GM19238 (cell line): ENCODE results near the gene TOX4.

Experiments
- DNase-seq: peaks from one replicate; pipeline ENCODE4 v3.0.0; 2011; ENCODE audit warnings: low spot score; ENCODE audit not compliant: insufficient read length

Gene TOX4

DNA sequence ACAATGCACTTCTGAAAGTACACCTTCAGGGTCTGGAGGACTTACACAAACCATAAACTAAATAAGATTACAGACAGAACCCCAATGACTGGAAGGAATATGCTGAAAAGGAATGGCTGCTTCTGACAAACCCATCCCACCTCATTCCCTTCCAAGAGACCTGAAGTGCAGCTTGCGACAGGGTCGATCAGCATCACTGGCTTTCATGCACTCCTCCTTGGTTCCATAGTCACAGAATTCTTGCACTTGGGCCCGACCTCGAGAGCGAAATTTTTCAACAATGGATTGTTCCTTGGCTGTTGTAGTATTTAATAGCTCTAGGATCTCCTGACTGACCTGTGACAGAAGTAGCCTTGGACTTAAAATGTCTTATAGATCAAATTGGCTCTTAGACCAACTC is 24.6 kb downstream of the TOX4 start:
- no peak for DNase-seq

DNA sequence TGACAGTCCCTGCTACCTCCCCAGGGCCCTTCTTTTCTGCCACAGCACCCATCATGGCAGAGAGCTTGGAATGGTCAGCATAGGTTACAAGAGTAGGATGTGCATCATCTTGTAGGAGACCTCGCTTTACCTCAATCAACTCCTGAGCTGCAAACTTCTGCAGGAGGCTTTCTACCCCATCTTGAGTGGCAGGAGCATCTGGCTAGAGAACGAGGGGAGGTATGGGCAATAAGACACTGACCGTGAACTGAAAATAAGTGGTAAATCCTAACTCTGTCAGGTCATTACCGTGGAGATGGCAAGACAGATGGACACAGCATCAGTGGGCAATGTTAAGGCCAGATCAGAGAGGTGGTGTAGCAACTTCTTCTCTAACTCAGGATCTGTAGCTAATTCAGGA is 26.4 kb downstream of the TOX4 start:
- no peak for DNase-seq

DNA sequence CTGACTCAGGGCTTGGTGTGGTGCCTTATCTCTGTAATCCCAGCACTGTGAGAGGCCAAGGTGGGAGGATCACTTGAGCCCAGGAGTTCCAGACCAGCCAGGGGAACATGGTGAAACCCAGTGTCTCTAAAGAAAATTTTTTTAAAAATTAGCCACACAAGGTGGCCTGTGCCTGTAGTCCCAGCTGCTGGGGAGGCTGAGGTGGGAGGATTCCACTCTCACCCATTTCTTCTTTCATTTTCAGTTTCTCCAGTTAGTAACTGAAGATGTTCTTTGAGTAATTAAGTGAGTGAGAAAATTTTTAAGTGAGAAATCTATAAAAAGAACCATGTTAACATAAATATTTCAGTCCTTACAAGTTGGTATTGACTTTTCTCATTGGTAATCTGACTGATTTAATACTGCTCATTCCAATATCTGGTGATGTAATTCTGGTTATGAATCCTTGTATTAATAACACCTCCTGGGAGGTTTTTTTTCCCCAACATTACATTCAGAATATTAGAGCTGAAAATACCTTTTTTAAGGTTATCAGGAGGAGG is 28.1 kb downstream of the TOX4 start:
- DNase-seq: no peak

DNA sequence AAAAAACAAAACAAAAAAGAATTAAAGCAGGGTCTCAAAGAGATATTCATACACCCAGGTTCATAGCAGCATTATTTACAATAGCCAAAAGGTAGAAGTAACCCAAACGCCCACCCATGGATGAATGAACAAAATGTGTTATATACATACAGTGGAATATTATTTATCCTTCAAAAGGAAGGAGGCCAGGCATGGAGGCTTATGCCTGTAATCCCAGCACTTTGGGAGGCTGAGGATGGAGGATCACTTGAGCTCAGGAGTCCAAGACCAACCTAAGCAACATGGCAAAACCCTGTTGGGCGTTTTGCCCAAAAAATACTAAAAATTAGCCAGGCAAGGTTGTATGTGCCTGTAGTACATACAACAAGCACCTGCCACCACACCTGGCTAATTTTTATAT is 29.6 kb downstream of the TOX4 start:
- no peak for DNase-seq

DNA sequence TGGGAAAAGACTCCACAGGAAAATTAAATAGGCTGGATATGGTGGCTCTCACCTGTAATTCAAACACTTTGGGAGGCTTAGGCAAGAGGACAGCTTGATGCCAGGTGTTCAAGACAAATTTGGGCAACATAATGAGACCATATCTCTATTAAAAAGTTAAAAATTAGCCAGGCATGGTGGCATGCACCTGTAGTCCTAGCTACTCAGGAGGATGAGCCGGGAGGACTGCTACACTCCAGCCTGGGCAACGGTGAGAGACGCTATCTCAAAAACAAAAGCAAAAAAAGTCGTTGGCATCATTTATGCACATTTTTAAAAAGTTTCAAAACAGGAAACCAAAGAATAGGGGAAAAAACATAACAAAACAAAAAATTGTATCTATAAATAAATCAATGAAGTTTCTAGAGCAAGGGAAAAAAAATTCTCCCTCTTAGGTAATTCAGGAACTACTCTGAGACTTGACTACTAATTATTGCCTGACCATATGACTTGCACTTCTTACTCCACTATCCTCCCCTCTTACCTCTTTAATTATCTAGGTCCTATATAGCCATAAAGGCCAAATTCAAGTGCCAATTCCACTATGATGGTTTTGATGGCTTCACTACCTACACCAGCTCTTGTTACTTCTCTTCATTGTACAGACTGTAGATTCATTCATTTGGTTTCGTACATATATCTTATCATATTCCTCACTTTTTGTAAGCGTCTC is 32.6 kb downstream of the TOX4 start:
- DNase-seq: no peak

DNA sequence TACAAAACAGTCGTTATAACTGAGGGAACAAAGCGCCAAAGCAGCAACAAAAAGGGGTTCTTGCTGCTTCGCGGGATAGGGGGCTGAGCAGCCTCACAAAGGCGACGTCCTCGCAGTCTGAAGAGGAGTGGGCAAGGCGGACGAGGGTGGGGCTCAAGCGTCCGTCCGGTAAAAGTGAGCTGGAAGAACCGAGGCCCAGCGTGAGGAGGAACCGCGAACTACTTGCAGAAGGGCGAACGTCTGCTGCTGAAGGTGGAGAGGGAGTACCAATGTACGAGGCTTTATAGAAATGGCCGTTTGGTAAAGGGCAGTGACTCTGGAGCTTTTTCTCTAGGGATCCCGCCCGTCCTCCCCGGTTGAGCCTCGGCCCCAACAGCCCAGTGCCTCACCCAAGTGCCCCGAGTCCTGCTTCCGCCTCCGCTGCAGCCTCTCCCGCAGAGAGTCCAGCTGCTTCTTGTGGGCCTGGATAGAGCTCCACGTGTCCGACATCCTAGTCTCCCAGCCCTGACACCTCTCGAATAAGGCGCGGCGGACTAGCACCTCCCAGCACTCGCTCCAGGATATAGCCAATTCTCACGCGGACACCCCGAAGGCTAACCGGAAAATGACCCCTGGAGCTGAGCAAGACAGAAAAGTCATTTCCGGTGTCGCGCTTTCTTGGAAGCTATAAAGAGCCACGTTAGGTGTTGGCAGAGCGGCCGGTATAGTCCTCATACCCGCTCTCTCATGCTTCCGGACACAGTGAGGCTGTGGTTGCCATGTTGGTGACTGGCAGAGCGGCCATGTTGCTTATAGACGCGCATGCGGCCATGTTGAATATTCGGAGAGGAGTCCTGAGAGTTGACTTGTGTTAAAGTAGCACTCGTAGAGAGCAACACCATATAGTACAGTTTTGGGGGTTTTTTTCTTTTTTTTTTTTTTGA is 34.0 kb downstream of the TOX4 start, which contains the start of gene METTL3:
Gene METTL3, minus strand, starts transcription at position 606 of the 923 bp plus-strand sequence. Its CDS starts 117 bp downstream, at position 489.
- DNase-seq: peak; percentile 85

DNA sequence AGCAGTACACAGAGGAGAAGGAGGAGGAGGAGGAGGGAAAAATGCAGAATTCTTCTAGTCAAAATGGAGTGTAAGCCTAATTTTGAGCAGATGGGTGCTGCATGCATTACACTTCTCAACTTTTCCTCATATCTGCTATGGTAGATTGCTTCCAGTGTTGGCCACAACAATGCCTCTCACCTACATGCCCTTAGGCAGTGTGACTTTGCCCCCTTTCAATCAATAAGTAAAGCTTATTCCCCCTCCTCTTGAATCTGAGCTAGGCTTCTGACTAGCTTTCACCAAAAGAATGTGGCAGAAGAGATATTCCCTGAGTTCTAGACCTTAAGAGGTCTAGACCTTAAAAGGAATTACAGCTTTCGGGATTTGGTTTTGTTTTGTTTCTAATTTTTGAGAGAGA is 37.3 kb downstream of the TOX4 start:
- DNase-seq: no peak

DNA sequence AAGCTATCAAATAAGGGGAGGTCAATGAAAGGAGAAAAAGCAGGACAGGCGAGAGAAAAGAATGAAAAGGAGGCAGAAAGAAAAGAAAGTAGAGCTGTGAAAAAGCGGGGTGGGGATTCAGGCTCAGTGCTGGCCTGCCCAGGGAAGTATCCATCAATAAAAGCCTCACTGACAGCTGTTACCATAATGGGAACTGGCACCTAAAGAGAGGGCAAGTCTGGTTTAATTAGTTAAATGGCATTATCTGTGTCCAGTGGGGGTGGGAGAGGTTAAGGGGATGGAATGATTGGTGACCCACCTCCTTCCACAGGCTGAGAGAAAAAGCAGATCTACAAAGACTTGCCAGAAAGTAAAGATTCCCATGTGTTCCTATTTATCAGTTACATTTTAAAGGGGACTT is 41.7 kb downstream of the TOX4 start:
- DNase-seq: no peak

DNA sequence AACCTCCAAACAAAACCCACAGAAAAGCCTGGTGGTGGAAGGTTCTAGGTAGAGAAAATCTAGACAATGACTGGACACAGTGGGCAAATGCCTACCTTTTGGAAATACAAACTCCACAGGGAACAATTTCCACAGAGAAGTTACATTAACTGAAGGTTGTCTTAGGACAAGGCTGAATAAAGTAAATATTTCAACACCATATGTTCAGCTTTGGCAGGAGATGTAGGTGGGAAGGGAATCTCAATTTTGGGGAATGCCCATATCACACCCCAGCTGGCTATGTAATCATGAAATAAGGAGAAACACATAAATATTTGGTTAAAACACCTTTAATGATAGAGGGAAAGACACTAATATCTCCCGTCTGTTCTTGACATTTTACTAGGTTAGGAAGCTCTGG is 43.8 kb downstream of the TOX4 start:
- no peak for DNase-seq

DNA sequence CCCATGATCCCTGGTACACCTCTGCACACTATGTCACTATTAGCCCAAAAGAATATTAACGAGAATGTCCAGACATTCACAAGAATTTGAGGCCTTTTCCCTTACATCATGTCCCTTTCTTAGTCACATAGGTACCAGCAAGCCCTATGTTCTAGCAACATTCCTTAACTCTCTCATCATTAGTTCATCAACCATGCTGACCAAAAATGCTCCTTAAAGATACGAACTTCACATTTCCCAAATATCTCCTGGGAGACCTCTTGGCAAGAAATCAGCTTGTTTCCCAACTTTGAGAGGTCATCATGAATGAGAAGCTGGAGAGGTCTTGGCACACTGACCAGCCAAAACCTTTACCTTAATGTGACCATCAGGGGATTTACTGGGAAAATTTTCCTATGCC is 44.5 kb downstream of the TOX4 start:
- DNase-seq: no peak

DNA sequence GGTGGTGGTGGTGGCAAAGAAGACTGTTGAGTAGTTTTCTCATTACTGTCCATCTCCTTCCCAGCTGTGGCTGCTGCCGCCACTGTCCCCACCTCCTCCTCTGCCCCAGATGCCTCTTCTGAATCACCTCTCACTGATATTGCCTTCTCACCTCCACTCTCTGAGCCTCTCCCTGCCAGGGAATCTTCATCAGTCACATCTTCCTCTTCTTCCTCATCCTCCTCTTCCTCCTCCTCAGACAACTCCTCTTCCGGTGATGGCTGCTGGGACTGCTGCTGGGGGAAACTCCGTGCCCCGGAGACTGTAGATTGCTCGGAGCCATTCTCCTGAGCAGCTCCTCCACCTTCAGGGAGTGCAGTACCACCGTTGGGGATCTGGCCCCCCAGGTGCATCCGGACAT is 46.2 kb downstream of the TOX4 start:
- DNase-seq: no peak

DNA sequence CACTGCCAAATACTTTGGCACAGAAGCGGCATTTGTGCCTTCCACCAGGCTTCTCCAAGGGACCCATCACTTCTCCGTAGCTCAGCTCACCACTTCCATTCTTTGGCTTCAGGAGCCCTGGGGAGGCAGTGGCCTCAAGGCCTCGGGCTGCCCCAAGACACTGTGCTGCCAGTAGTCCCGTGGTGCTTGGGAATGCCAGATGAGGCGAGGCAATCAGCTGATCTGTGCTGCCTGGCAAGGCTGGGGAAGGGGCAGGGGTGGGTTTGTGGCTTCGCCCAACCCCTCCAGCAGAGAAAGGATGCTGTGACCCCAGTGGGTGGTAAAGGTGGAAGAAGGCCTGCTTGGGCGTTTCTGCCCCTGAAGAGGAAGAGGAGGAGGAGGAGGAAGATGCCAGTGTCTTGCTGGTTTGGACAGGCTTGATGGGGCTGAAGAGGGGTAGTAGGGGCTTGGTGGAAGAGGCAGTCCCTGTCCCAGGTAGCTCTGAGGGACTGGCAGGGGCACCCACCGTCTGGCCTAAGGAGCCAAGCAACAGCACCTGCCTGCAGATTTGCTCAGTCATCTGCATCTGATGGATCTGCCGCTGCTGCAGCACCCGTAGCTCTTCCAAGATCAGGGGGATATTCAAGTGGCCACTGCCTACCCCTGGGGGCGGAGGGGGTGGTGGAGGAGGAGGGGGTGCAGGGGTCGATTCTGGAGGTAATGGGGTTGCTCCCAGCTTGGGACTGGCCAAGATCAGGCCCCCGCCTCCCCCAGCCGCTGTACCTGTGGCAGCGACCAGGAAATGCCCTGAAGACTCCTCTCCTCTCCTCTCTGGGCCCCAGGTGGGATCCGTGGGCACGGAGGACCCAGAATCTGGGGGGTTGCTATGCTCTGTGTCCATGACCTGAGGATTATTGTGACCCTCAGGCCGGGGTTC is 47.8 kb downstream of the TOX4 start:
- DNase-seq: no peak

DNA sequence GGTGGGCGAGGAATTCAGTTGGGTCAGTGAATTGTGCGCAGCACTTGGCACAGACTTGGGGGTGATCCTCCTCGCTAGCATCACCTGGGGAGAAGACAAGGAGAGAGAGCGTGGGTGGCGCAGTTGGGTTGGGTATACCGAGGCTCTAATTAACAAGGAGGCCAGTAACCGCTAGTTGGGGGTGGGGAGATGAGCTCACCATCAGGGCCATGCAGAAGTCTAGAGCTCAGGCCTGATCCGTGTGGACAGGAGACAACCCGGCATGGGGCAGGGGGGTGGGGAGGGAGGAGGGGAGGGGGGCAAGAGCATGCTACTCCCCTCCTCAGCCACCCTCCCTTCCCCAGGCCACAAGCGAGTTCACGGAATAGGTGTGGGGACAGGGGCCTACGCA is 48.6 kb downstream of the TOX4 start:
- no peak for DNase-seq

DNA sequence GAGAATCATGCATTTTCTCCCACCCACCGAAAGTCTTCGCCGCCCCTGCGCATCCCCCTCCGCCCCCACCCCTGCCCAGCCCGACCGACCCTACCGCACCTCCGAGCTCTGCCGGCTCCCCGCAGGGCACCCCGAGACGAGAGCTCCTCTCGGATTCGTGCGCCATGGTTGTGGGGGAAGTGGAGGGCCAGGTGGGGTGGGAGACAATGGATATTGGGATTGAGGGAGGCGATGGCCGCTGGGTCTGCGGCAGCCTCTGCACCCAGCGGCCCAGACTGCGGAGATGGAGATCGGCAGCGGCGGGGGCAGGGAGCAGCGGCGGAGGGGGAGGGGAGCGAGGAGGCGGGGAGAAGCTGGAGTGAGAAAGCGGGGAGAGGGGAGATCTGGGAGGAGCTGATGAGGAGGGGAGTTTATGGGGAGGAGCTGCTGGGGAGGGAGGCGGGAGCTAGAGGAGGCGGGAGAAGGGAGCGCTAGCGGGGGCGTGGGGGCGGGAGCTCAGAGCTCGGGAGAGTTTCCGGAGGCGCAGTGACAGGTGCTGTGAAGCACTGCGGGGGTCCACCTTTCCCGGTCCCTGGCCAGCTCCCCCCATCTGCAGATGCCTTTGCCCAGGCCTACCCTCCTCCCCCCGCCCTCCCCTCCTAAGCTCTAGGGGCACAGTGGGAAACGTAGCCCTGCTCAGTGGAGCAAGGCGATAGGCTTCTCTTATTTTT is 49.1 kb downstream of the TOX4 start, which contains the start of gene SALL2:
Gene SALL2, minus strand, starts transcription at position 385 of the 710 bp plus-strand sequence. Its CDS starts 219 bp downstream, at position 166.
- DNase-seq: peak; percentile 37

DNA sequence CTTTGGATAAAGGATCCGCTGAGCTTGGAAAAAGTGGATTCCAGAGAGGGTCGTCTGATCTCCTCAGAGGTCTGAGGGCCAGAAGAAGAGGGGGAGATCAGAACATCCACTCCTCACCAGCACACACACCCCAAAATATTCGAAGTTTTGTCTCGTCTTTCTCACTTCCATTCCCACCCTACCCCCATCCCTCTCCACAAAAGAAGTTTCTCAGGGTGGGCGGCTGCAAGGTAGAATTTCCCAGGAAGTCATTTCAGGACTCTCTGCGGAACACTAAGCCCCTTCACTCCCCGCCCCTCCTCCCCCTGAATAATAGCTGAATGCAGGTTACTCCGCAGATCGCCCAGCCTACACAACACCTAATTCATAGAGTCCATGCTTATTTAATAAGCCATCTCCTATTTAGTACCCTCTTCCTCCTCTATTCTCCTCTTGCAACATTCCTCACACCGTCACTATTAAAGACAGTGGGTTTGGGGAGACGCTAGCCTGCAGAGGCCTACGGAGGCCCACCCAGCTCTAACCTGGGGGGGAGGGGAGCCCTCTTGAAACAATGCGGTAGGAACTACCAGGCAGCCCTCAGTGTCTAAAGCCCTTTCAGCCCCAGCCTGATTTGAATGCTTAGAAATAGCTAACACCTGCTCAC is 49.8 kb downstream of the TOX4 start:
- DNase-seq: no peak

DNA sequence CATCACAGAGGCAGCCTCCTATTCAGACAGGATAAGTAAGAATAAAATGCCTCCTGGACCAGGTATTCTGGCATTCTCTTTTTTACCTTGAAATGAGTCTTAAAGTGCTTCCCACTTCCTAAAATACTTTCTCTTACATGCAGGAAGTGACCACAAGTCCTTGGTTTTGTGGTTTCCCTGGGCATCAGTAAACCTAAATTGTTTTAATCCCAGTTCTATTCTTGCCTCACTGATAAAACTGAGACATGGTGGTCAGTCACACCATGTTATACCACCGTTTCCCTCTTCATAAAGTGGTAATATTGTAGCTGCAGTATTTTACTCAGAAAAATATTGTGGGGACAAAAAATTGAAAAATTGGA is 50.3 kb downstream of the TOX4 start:
- no peak for DNase-seq

DNA sequence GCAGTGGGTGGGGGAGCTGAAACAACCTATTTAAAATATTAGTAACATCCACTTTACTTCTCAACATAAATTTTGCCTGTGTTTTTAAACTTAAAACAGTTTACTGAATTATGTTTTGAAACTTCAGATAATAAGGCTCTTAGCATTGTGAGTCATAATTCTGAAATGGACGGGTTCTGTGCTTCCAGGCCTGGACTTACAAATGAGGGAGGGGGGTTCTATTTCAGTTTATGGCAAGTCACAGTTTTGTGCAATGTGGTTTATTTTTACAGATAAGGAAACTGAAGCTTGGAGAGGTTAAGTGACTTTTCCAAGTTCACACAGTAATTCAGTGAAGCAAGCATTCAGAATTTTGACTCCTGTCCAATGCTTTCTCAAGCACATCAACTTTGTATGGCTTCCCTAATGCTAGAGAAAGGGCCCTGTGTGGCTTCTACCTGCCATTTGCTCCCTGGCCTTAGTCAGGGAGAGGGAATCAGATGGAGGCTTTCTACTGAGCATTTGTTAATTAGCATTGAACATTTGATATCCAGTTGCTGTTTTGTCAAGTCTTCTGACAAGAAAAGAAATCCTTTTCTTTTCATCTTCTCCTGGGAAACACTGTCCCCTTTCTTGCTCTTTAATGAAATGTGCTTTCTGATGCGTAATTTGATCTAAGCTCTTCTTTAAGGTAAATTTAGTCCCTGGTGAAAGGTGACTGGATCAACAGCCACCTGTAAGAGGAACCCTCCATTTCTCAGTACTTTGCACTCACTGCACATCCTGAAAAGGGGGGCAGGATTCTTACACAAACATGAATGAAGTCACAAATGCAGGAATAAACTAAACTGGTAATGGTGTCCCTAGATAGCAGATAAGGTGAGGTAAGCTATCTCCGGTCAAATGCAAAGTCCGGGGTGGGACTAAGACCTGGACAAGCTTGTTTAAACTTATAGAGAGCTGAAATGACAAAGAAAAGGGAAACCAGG is 51.7 kb downstream of the TOX4 start:
- no peak for DNase-seq

DNA sequence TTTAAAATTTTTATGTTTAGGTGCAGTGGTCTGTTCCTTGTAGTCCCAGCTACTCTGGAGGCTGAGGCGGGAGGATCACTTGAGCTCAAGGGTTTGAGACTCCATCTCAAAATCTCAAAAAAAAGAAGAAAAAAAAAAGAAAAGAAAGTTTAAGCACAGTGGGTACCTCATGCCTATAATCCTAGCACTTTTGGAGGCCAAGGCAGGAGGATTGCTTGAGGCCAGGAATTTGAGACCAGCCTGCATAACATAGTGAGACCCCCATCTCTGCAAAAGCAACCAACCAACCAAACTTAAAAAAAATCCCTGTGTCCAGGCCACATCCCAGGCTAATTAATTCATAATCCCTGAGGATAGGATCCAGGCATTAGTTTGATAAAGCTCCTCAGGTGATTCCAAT is 52.5 kb downstream of the TOX4 start:
- DNase-seq: no peak

DNA sequence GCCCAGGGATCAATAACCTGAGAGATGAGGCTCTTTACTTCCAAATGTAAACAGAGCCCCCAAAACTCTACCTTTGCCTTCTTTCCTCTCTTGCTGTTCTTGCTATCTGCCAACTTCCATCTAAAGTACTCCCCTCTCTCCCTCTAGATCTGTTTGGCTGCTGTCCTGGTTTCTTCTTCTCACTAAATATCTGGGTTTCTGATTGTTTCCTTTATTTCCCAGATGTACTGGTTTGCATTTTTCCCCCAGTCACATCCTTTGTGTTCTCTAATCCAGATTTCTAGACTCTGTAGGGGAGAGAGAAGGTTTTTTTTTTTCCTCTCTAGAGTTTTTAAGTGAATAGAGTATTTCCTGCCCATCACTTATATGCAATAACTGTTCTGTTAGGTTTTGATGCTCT is 56.3 kb downstream of the TOX4 start:
- DNase-seq: no peak
